ENCODE measurements around the gene DOCK3. TPM values are rescaled to one million over a fixed set of nuclear protein-coding genes. Genes with fewer than 3 reads are reported as not detected.

DOCK3 gene
- total and polyA plus RNA-seq, 9 donors = 0.04 to 0.71 (median 0.27) TPM; not detected in 1

DNA sequence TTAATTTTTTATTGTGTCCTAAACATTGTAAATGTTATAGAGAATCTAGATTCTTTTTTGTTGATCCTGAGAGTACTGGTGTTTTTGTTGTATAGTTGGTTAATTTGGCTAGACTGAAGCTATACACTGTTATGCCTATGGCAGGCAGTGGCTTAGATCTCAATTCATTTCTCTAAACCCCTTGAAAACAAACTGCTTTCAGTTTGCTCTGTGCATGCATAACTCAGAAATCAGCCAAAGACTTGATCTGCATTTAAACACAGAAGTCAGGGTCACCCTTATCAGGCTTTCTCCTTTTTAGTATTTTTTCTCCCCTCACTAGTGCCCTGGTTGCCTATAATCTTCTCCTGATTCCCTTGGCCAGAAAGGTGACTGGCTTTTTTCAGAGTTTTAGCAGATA, 360.9 kb downstream of the DOCK3 start:
- no peaks in the 10 kb centered on the region for H3K27me3 ChIP-seq
- no peak overlapping the region for H3K27ac ChIP-seq
- intact Hi-C loops (cut with DNase I) = no loop called here
- no peaks in the 10 kb centered on the region for H3K4me1 ChIP-seq (ENCODE audit: insufficient read depth)
- H3K36me3 ChIP-seq = no peaks in the 10 kb centered on the region
- H3K4me3 ChIP-seq = no peak overlapping the region
- TF ChIP-seq EP300 (IDR thresholded peaks at IDR 0.05) = no peak
- no peak for DNase-seq
- H3K9me3 ChIP-seq = no peaks in the 10 kb centered on the region

DNA sequence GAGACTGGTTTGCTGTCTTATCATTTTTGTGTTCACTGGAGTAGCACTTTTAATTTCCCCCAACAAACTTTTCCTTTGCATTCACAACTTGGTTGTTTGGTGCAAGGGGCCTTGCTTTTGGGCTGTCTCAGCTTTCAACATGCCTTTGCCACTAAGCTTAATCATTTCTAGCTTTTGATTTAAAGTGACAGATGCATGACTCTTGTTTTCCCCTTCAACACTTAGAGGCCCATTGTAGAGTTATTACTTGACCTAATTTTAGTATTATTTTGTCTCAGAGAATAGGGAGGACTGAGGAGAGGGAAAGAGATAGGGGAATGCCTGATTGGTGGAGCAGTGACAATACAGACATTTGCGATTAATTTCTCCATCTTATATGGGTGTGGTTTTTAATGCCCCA, 370.3 kb downstream of the DOCK3 start:
- Histone ChIP-seq H3K9me3 (no peaks in the 10 kb centered on the region), H3K4me1 (ENCODE audit: insufficient read depth) (no peaks in the 10 kb centered on the region), H3K27me3 (no peaks in the 10 kb centered on the region), H3K27ac (no peak overlapping the region), H3K4me3 (no peak overlapping the region), H3K36me3 (no peaks in the 10 kb centered on the region)
- intact Hi-C loops (cut with DNase I) = no loop called here
- WGBS, 3 donors = 91 to 98% (median 94%) methylated on average over 1 of the region's 1 CpG
- DNase-seq = no peak
- TF ChIP-seq, protein P1, sequence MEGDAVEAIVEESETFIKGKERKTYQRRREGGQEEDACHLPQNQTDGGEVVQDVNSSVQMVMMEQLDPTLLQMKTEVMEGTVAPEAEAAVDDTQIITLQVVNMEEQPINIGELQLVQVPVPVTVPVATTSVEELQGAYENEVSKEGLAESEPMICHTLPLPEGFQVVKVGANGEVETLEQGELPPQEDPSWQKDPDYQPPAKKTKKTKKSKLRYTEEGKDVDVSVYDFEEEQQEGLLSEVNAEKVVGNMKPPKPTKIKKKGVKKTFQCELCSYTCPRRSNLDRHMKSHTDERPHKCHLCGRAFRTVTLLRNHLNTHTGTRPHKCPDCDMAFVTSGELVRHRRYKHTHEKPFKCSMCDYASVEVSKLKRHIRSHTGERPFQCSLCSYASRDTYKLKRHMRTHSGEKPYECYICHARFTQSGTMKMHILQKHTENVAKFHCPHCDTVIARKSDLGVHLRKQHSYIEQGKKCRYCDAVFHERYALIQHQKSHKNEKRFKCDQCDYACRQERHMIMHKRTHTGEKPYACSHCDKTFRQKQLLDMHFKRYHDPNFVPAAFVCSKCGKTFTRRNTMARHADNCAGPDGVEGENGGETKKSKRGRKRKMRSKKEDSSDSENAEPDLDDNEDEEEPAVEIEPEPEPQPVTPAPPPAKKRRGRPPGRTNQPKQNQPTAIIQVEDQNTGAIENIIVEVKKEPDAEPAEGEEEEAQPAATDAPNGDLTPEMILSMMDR (IDR thresholded peaks at IDR 0.05) = no peak
- TF ChIP-seq POLR2A (IDR thresholded peaks at IDR 0.05) = no peak
- TF ChIP-seq EP300 (IDR thresholded peaks at IDR 0.05) = no peak

DNA sequence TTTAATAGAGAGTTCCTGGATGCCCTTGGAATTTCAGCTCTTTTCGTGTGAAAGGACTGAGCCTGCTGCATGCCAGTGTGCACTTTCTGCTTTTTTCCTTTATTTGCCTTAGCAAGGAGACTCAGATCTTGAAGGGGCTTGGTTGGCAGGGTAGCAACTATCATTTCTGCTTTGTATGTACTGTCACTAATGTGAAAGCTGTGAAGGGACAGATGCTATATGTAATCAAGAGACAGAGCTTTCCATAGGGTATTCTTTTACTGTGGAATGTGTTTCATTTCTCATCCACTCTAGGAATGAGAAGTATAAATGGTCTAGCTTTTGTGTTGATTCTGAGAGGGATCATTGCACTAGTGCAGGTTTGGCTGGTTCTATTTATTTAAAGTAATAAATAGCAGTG, 377.8 kb downstream of the DOCK3 start:
- Histone ChIP-seq H3K4me3 (no peak overlapping the region), H3K9me3 (no peaks in the 10 kb centered on the region), H3K36me3 (no peaks in the 10 kb centered on the region), H3K27me3 (no peaks in the 10 kb centered on the region), H3K27ac (no peak overlapping the region), H3K4me1 (ENCODE audit: insufficient read depth) (no peaks in the 10 kb centered on the region)
- intact Hi-C loops (cut with DNase I) = no loop called here
- 53 to 81% (median 60%) methylated on average over 1 of the region's 1 CpG for WGBS, 3 donors
- TF ChIP-seq, protein P1 (IDR thresholded peaks at IDR 0.05) = no peak
- no peak for TF ChIP-seq POLR2A (IDR thresholded peaks at IDR 0.05)
- no peak for TF ChIP-seq EP300 (IDR thresholded peaks at IDR 0.05)
- no peak for DNase-seq

DNA sequence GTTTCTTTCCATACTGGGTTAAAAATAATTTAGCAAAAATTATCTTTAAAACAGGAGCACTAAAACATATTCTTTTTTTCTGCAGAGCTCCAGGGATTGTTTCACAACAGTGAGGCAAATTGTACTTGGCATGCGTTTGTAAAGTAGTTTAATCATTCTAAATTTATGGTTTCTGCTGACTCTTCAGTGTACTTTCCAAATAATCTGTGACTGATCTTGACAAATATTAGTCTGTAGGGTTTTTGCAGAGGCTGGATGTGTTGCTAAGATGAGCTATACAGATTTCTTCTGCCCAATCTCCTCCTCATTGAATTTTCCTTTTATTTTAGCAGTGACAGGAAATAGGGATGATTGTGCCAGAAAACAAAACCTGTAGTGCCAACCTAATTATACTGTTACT, 382.4 kb downstream of the DOCK3 start:
- Histone ChIP-seq H3K4me3 (no peak overlapping the region), H3K27me3 (no peaks in the 10 kb centered on the region), H3K27ac (no peak overlapping the region), H3K36me3 (no peaks in the 10 kb centered on the region), H3K9me3 (no peaks in the 10 kb centered on the region), H3K4me1 (ENCODE audit: insufficient read depth) (no peaks in the 10 kb centered on the region)
- TF ChIP-seq, protein P1 (IDR thresholded peaks at IDR 0.05) = no peak
- TF ChIP-seq POLR2A (IDR thresholded peaks at IDR 0.05) (no peak), EP300 (IDR thresholded peaks at IDR 0.05) (no peak)
- WGBS, 3 donors = 3 to 17% (median 14%) methylated on average over 1 of the region's 1 CpG
- intact Hi-C loops (cut with DNase I) = no loop called here
- DNase-seq = no peak

DNA sequence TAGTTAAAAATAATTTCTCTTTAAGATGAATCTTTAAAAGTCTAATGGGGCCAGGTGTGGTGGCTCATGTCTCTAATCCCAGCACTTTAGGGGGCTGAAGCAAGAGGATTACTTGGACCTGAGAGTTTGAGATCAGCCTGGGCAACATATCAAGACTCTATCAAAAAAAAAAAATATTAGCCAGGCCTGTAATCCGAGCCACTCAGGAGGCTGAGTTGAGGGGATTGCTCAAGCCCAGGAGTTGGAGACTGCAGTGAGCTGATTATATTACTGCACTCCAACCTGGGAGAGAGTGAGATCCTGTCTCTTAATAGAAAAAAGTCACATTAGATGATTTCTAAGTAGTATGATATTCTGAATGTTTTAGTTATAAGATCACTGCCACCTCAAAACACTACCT, 388.3 kb downstream of the DOCK3 start:
- H3K27me3 ChIP-seq = no peaks in the 10 kb centered on the region
- H3K9me3 ChIP-seq = no peaks in the 10 kb centered on the region
- H3K4me3 ChIP-seq = no peak overlapping the region
- H3K4me1 ChIP-seq (ENCODE audit: insufficient read depth) = no peaks in the 10 kb centered on the region
- DNase-seq = no peak
- 12 to 39% (median 17%) methylated on average over 1 of the region's 1 CpG for WGBS, 3 donors
- H3K27ac ChIP-seq = no peak overlapping the region
- TF ChIP-seq, protein P1 (IDR thresholded peaks at IDR 0.05) = no peak
- H3K36me3 ChIP-seq = no peaks in the 10 kb centered on the region
- intact Hi-C loops (cut with DNase I) = no loop called here

Data from ovary (tissue), 9 donors.